GM19043 (cell line): Measurements from ENCODE around the gene FLACC1.
"Not testable (repeated sequence)": the region's sequence is repeated elsewhere in the genome, so short reads cannot be mapped to it uniquely, and the experiment has no call there.

Experiments
- ATAC-seq: cut with Tn5 transposase; IDR thresholded peaks from one replicate; pipeline ENCODE4 v1.9.1; 2021; ENCODE audit warnings: low read depth; ENCODE audit not compliant: unreplicated experiment

FLACC1 gene

GRCh38 chr2:201357221-201357620 is at the start of gene FLACC1:
Gene FLACC1 (minus strand): TSS chr2:201357345. CDS start chr2:201351404, 5,941 bp downstream.
- no peak for ATAC-seq

DNA sequence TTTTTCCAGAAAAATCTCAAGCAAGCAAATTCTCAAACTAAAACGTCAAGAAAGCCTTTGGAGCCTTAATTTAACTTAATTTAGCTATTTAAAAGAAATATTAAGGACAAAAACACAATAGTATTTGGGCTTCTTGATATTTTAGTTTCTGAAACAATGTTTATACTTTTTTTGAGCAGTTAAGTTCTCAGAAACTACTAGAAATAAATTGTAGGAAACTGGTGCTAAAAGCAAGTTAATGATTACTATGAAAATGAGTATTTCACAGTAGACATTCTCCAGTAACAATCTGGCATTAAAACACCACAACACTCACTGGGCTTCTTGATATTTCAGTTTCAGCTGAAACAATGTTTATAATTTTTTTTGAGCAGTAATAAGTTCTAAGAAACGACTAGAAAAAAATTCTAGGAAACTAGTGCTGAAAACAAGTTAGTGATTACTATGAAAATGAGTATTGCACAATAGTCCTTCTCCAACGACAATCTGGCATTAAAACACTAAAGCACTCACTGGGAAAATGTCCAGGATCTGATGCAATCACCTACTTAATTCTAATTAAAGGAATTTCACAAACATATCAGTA is 49.0 kb upstream of the FLACC1 start:
- ATAC-seq, result no peak

DNA sequence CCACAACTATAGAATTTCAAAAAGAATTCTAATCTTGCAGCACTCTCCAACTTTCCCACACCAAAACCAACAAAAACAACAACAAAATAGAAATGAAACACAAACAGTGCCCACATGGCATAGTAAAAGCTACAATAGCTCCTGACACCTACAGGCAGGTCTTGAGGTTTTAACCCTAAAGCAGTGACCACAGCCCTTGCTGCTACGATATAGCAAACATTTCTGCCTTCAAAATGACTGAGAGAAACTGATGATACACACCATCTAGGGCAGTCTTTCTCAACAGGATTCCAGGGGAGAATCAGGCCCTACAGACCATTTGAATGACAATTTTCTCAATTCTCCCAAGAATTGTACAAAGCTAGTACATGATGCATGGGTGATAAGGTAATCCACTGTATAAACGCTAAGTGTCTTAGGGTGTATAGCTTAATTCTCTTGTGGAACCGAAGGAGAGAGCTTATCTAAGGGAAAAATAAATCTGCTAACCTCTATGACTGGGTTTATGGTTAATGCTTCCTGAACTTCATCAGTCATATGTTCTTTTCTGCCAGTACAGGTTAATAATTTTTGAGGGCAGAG is 47.6 kb upstream of the FLACC1 start:
- ATAC-seq, result no peak

DNA sequence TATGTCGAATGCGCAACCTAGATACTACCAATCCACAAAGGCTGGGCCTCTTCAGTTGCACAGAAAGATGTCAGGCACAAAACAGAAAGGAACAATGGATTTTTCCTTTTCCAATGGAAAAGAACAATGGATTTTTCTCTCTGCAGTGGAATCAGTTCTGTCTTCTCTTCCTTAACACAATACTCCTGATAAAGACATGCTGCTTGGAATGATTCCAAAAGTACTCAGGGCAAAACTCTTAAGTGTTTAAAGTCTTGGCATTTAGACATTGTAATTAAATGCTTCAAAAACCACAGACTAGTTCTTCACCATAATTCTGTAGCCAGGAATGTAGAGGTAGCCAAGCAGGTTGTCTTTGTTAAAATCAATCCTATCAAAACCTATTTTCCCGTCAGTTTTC is 46.7 kb upstream of the FLACC1 start:
- no peak for ATAC-seq

GRCh38 chr2:201402651-201403562 is 45.8 kb upstream of the FLACC1 start:
- ATAC-seq, result no peak

- ATAC-seq, result no peak
Measured at GRCh38 chr2:201401815-201402214, 44.7 kb upstream of the FLACC1 start.

- no peak for ATAC-seq
Measured at GRCh38 chr2:201396595-201396994, 39.5 kb upstream of the FLACC1 start.

GRCh38 chr2:201383136-201383535 is 26.0 kb upstream of the FLACC1 start:
- ATAC-seq, result no peak

DNA sequence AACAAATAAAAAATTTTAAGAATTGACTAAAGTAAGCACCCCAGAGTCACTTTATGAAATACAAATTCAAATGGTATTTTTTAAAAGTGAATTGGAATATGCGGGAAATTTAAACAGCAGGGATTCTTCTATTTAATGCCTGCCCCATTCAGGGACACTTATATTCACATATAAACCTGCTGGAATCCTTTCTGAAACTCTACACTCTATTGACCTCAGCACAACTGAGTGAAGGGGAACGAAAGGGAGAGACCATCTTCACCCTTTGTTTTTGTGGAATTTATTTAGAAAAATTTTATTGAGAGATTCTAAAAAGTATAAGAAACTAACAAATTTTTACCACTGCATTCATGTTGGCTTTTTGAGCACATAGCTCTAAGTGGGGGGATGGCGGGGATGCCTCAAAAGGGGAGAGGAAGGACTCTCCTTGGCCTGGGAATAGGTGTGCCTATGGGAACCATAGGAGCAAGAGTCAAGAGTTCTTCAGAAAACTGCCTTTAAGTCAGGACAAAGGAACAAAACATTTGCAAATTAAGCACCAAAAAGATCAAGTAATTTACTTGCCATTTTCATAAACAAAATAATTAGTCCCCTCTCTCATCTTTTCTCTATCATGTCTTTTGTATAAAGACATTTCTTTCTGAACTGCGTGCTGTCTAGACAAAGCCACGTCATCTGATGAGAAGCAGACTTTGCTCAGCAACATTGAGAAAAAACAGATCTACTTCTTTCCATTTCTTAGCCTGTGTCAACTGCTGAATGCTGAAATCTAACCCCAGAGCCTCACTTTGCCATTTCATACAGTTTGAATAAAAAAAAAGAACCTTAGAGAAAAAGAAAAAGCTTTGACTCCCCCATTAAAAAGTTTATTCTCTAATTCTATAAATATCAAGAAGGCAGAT is 21.6 kb upstream of the FLACC1 start:
- ATAC-seq, result no peak

GRCh38 chr2:201377218-201377617 is 20.1 kb upstream of the FLACC1 start:
- ATAC-seq, result no peak

DNA sequence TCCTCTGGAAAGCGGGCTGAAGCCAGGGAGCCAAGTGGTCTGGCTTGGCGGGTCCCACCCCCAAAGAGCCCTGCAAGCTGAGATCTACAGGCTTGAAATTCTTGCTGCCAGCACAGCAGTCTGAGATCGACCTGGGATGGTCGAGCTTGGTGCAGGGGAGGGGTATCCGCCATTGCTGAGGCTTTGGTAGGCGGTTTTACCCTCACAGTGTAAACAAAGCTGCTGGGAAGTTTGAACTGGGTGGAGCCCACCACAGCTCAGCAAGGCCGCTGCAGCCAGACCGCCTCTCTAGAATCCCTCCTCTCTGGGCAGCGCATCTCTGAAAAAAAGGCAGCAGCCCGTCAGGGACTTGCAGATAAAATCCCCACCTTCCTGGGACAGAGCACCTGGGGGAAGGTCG is 12.6 kb upstream of the FLACC1 start:
- no peak for ATAC-seq

GRCh38 chr2:201369318-201369717 is 12.2 kb upstream of the FLACC1 start:
- ATAC-seq, result not testable (repeated sequence)

DNA sequence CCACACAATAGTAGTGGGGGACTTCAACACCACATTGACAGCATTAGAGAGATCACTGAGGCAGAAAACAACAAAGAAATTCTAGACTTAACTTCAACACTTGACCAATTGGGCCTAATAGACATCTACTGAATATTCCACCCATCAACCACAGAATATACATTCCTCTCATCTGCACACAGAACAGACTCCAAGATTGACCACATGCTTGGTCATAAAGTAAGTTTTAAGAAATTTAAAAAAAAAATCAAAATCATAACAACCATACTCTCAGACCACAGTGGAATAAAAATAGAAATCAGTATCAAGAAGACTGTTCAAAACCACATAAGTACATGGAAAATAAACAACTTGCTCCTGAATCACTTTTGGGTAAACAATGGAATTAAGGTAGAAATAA is 9.0 kb upstream of the FLACC1 start:
- no peak for ATAC-seq

DNA sequence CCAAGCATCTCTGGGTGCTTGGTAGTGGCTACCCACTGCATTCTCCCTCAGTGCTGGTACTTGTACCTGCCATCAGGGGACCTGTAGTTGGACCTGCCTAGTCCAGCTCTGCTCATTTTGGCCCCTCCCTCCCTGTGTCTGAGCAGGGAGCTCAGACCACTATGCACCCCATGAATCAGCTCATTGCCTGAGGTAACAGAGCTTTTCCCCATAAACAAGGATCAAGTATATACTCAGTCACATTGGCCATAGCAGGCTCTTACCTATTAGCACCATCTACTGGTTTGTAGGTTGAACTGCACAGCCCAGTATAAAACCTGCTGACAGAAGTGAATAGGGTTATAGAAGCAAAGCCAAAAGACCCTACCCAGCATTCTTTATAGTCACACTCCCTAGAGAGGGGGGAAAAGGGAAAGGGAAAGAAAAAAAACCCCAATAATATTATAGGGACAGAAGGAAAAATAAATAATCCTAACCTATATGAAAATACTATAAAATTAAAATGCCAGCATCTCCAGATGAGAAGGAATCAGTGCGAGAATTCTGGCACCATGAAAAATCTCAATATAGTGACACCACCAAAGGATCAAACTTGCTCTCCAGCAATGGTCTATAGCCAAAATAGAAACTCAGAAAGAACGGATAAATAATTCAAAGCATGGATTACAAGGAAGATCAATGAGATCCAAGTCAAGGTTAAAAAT is 6.9 kb upstream of the FLACC1 start:
- peak; percentile 77 for ATAC-seq

DNA sequence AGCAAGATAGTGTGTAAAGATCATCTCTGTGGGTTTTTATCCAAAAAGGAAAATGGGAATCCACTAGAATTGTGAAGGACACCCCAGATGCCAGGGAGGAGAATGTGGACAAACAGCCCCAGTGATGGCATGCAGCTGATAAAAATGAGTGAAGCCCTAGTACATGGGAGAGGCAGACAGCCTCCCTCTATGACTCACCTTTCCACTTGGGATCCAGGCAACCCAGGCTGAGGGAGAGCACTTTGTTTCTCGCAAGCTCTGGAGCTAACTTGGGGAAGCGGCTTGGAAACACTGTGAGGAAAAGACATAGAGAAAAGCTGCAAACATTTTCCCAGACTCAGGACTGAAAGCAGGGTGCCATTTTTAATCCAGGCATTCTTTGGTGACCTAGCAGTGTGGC is 5.3 kb upstream of the FLACC1 start:
- no peak for ATAC-seq

GRCh38 chr2:201361078-201361733 is 4.1 kb upstream of the FLACC1 start:
- no peak for ATAC-seq

DNA sequence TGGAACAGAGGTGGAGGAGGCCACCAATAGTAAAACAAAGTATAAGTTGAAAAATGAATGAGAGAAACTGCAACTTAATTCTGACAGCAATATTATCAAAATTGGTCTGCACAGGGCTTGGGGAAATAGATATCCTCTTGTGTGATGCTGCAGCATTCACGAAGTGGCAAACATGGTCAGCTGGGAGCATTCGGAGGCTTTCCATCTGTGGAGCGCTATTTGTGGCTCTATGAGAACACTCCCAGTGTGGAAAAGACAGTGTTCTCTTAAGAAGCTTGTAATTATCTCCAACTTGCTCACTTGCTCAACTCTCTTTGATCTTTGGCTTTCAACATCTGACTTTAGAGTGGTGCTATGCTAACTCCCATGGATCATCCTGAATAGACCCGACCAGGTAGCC is 3.1 kb upstream of the FLACC1 start:
- ATAC-seq, result no peak

DNA sequence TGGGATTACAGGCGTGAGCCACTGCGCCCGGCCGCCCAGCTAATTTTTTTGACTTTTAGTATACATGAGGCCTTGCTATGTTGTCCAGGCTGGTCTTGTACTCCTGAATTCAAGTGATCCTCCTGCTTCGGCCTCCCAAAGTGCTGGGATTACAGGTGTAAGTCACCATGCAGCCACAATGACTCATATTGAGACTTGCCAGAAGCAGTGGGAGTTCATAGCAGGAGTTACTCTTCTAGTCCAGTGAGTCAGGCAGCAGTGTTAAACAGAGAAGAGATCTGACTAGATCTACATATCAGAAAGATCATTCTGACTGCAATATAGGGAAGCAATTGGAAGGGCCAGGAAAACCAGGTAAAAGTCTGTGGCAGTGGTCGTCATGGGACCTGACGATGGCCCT is 1.5 kb upstream of the FLACC1 start:
- no peak for ATAC-seq

DNA sequence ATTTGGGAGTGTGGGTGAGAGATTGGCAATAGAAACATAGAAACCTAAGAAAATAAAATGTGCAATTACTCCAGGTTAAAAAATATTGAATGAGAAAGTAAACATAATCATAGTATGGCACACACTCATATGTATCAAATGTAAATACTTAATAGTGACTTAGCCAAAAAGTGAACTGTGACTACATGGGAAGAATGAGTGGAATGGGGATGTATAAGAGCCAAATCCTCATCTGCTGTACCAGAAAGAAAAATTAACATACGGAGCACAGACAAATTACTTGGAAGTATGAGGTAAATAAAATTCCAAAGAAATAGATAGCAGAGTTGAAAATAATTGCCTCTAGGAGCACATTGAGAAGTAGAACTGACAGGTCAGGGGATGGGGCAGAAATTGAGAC is 4.0 kb downstream of the FLACC1 start:
- no peak for ATAC-seq

- ATAC-seq, result no peak
Measured at GRCh38 chr2:201350879-201351278, 6.3 kb downstream of the FLACC1 start.
